ENCODE data around the gene DFFA. TPM values are rescaled to one million over a fixed set of nuclear protein-coding genes. Genes with fewer than 3 reads are reported as not detected.

The DFFA gene
- polyA plus RNA-seq, 1 experiment: 33.6 TPM

DNA sequence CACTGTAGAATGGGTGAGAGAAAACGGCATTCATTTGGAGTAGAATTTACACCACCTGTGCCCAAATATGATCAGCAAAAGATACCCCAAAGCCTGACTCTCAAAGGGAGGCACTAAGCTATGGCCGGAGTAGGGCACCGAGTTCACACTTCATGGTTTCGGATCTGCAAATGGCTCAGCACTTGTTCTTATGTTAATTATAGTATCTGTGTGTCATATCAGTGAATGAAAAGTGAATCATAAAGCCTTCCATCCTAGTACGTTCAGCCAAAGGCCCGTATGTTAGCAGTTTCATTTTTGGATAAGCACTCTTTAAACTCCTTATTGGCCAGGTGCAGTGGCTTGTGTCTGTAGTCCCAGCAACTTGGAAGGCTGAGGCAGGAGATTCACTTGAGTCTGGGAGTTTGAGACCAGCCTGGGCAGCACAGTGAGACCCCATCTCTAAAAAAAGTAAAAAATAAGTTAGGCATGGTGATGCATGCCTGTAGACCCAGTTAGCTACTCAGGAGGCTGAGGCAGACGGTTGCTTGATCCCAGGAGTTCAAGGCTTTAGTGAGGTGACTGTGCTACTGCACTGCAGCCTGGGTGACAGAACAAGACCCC, 27.4 kb downstream of the DFFA start:
- ChIA-PET CTCF (interaction anchor here (1.2 kb wide), 1 partner anchor 15 kb away, joined by 4 read pairs; the partner anchor contains the start of gene CENPS), POLR2A (no interaction called here)
- Histone ChIP-seq H3K27me3 (ENCODE audit: control insufficient read depth, insufficient read depth, low read length) (no peaks in the 10 kb centered on the region), H3K4me3 (ENCODE audit: low read depth, low read length) (no peak overlapping the region), H3K27ac (ENCODE audit: low read depth, low read length) (no peak overlapping the region), H3K9me3 (ENCODE audit: control insufficient read depth, insufficient read depth, low read length) (no peaks in the 10 kb centered on the region)
- DNase-seq (ENCODE audit: low read depth, low spot score): no peak
- TF ChIP-seq, protein P1, sequence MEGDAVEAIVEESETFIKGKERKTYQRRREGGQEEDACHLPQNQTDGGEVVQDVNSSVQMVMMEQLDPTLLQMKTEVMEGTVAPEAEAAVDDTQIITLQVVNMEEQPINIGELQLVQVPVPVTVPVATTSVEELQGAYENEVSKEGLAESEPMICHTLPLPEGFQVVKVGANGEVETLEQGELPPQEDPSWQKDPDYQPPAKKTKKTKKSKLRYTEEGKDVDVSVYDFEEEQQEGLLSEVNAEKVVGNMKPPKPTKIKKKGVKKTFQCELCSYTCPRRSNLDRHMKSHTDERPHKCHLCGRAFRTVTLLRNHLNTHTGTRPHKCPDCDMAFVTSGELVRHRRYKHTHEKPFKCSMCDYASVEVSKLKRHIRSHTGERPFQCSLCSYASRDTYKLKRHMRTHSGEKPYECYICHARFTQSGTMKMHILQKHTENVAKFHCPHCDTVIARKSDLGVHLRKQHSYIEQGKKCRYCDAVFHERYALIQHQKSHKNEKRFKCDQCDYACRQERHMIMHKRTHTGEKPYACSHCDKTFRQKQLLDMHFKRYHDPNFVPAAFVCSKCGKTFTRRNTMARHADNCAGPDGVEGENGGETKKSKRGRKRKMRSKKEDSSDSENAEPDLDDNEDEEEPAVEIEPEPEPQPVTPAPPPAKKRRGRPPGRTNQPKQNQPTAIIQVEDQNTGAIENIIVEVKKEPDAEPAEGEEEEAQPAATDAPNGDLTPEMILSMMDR (IDR thresholded peaks at IDR 0.05; ENCODE audit: low read depth, low read length): no peak

- no peak for DNase-seq (ENCODE audit: low read depth, low spot score)
- ChIA-PET POLR2A (no interaction called here), CTCF (interaction anchor here (1.2 kb wide), 1 partner anchor 14 kb away, joined by 4 read pairs; the partner anchor contains the start of gene CENPS)
- no peak overlapping the region for H3K27ac ChIP-seq (ENCODE audit: low read depth, low read length)
- no peaks in the 10 kb centered on the region for H3K9me3 ChIP-seq (ENCODE audit: control insufficient read depth, insufficient read depth, low read length)
- H3K4me3 ChIP-seq (ENCODE audit: low read depth, low read length): no peak overlapping the region
- no peaks in the 10 kb centered on the region for H3K27me3 ChIP-seq (ENCODE audit: control insufficient read depth, insufficient read depth, low read length)
- TF ChIP-seq, protein P1 (IDR thresholded peaks at IDR 0.05; ENCODE audit: low read depth, low read length): no peak
Measured at GRCh38 chr1:10444248-10444647, 28.1 kb downstream of the DFFA start.

GRCh38 chr1:10440794-10441193, 31.5 kb downstream of the DFFA start:
- no peak overlapping the region for H3K27ac ChIP-seq (ENCODE audit: low read depth, low read length)
- no peak overlapping the region for H3K4me3 ChIP-seq (ENCODE audit: low read depth, low read length)
- no peak for DNase-seq (ENCODE audit: low read depth, low spot score)
- ChIA-PET POLR2A (no interaction called here), CTCF (no interaction called here)
- H3K27me3 ChIP-seq (ENCODE audit: control insufficient read depth, insufficient read depth, low read length): no peaks in the 10 kb centered on the region
- H3K9me3 ChIP-seq (ENCODE audit: control insufficient read depth, insufficient read depth, low read length): no peaks in the 10 kb centered on the region
- TF ChIP-seq, protein P1 (IDR thresholded peaks at IDR 0.05; ENCODE audit: low read depth, low read length): no peak

GRCh38 chr1:10440305-10440704, 32.0 kb downstream of the DFFA start:
- TF ChIP-seq, protein P1 (IDR thresholded peaks at IDR 0.05; ENCODE audit: low read depth, low read length): no peak
- Histone ChIP-seq H3K9me3 (ENCODE audit: control insufficient read depth, insufficient read depth, low read length) (no peaks in the 10 kb centered on the region), H3K27ac (ENCODE audit: low read depth, low read length) (no peak overlapping the region), H3K4me3 (ENCODE audit: low read depth, low read length) (no peak overlapping the region), H3K27me3 (ENCODE audit: control insufficient read depth, insufficient read depth, low read length) (no peaks in the 10 kb centered on the region)
- no peak for DNase-seq (ENCODE audit: low read depth, low spot score)
- ChIA-PET CTCF (no interaction called here), POLR2A (no interaction called here)

GRCh38 chr1:10438677-10439163, 33.6 kb downstream of the DFFA start:
- DNase-seq (ENCODE audit: low read depth, low spot score): no peak
- ChIA-PET POLR2A (no interaction called here), CTCF (interaction anchor here (0.6 to 3.4 kb wide), 3 partner anchors 8 to 62 kb away, joined by 3 to 21 read pairs (median 5); no protein-coding TSS in a partner anchor)
- Histone ChIP-seq H3K4me3 (ENCODE audit: low read depth, low read length) (no peak overlapping the region), H3K9me3 (ENCODE audit: control insufficient read depth, insufficient read depth, low read length) (no peaks in the 10 kb centered on the region), H3K27ac (ENCODE audit: low read depth, low read length) (no peak overlapping the region), H3K27me3 (ENCODE audit: control insufficient read depth, insufficient read depth, low read length) (no peaks in the 10 kb centered on the region)
- TF ChIP-seq, protein P1 (IDR thresholded peaks at IDR 0.05; ENCODE audit: low read depth, low read length): no peak
